A549 (cell line): Measurements from ENCODE around the gene ARL15. TPM values are rescaled to one million over a fixed set of nuclear protein-coding genes. Genes with fewer than 3 reads are reported as not detected.
"Not testable (repeated sequence)": the region's sequence is repeated elsewhere in the genome, so short reads cannot be mapped to it uniquely, and the experiment has no call there.

Experiments
- ATAC-seq, 2 experiments: fragments of 200-7000 bp in 1 of 2; fragments of >200 bp in 1 of 2; cut with Nextera tagmentation in 1 of 2; cut with Tn5 transposase in 1 of 2; 3 replicates each; pipeline versions ENCODE4 v1.8.0 to v1.9.1; 2018 to 2020; ENCODE audit warnings: mild to moderate bottlenecking in 1 of 2, moderate library complexity in 1 of 2
- CTCF ChIA-PET: fragments of 300-600 bp; sonication (Branson Sonifier 250); formaldehyde crosslinking; extraction: SDS; loops from one replicate; lab custom pipeline; 2021; ENCODE audit warnings: antibody characterized with exemption, inconsistent platforms; lab: Yijun Ruan, JAX
- POLR2A ChIA-PET: fragments of 350-600 bp; formaldehyde crosslinking; extraction: SDS; loops from one replicate; lab custom pipeline; 2021; ENCODE audit warnings: antibody characterized with exemption, inconsistent platforms; lab: Yijun Ruan, JAX
- DNase-seq, 2 experiments: peaks; one replicate each; pipeline versions ENCODE4 v3.0.0 to v3.0.0-alpha.2; 2011 to 2016; ENCODE audit warnings: low read depth in 1 of 2, low spot score in 1 of 2
- FAIRE-seq: peaks from 2 replicates; lab custom pipeline; 2011; peaks lifted over from hg19 to GRCh38; lab: Jason Lieb, UNC
- H3K27ac ChIP-seq, 2 experiments: fragments of >200 bp; sonication (Bioruptor Twin); formaldehyde crosslinking; 3 replicates each; pipeline ENCODE4 v1.5.1; 2016 to 2017
- H3K4me1 ChIP-seq: fragments of >200 bp; sonication (Bioruptor Twin); formaldehyde crosslinking; 3 replicates; pipeline ENCODE4 v1.6.1; 2016
- H3K4me2 ChIP-seq: fragments of >200 bp; sonication (Bioruptor Twin); formaldehyde crosslinking; 3 replicates; pipeline ENCODE4 v1.6.1; 2016
- H3K4me3 ChIP-seq: fragments of >200 bp; sonication (Bioruptor Twin); formaldehyde crosslinking; 3 replicates; pipeline ENCODE4 v1.5.1; 2016
- H3K9me3 ChIP-seq: fragments of >200 bp; sonication (Bioruptor Twin); formaldehyde crosslinking; 3 replicates; pipeline ENCODE4 v1.6.1; 2016
- BHLHE40 ChIP-seq: IDR thresholded peaks from 2 replicates; pipeline ENCODE4 v1.6.1; 2012; ENCODE audit warnings: low read depth, low read length, inconsistent platforms
- CEBPB ChIP-seq, 2 experiments: fragments of >200 bp in 1 of 2; sonication (Bioruptor Twin) in 1 of 2; formaldehyde crosslinking in 1 of 2; IDR thresholded peaks; 2 replicates each; pipeline ENCODE4 v1.6.1; 2012 to 2016
- CHD2 ChIP-seq: fragments of 150-350 bp; IDR thresholded peaks from 2 replicates; pipeline ENCODE4 v1.6.1; 2014; ENCODE audit warnings: low read length; ENCODE audit not compliant: partially characterized antibody
- ELK1 ChIP-seq: fragments of 150-350 bp; IDR thresholded peaks from 2 replicates; pipeline ENCODE4 v1.6.1; 2014; ENCODE audit warnings: low read depth, mild to moderate bottlenecking, low read length
- EP300 ChIP-seq, 2 experiments: fragments of >200 bp; sonication (Bioruptor Twin); formaldehyde crosslinking; IDR thresholded peaks; 2 replicates in 1 of 2; 3 replicates in 1 of 2; pipeline ENCODE4 v1.6.1; 2016 to 2017
- FOSB ChIP-seq: fragments of 250-450 bp; sonication (Bioruptor Pico); IDR thresholded peaks from 2 replicates; pipeline ENCODE4 v1.5.0; 2020; ENCODE audit warnings: mild to moderate bottlenecking, moderate library complexity
- FOSL2 ChIP-seq, 2 experiments: fragments of 450-650 bp in 1 of 2; fragments of >200 bp in 1 of 2; sonication (Bioruptor Twin) in 1 of 2; formaldehyde crosslinking; IDR thresholded peaks; 2 replicates each; pipeline versions ENCODE4 v1.5.0 to v1.6.1; 2016 to 2020; ENCODE audit warnings: mild to moderate bottlenecking in 1 of 2, moderate library complexity in 1 of 2
- HDAC2 ChIP-seq: fragments of 200-600 bp; sonication (generic); IDR thresholded peaks from 2 replicates; pipeline ENCODE4 v1.6.1; 2016
- HEYL ChIP-seq: fragments of 250-450 bp; sonication (Bioruptor Pico); IDR thresholded peaks from 2 replicates; pipeline ENCODE4 v1.8.0; 2021; ENCODE audit warnings: mild to moderate bottlenecking, moderate library complexity
- KDM1A ChIP-seq: fragments of 200-600 bp; sonication (generic); IDR thresholded peaks from 2 replicates; pipeline ENCODE4 v1.6.1; 2016; ENCODE audit warnings: low read depth, mild to moderate bottlenecking
- MAFK ChIP-seq: fragments of 450-650 bp; IDR thresholded peaks from 2 replicates; pipeline ENCODE4 v1.6.1; 2014; ENCODE audit not compliant: partially characterized antibody
- MYC ChIP-seq: IDR thresholded peaks from 2 replicates; pipeline ENCODE4 v1.6.1; 2012; ENCODE audit warnings: mild to moderate bottlenecking, inconsistent platforms, low read length, improper control_type of control experiment, borderline replicate concordance
- PHF8 ChIP-seq: fragments of 200-600 bp; sonication (generic); IDR thresholded peaks from 2 replicates; pipeline ENCODE4 v1.6.1; 2016; ENCODE audit warnings: low read depth, mild to moderate bottlenecking, antibody characterized with exemption, moderate library complexity, borderline replicate concordance
- RCOR1 ChIP-seq: fragments of 150-350 bp; IDR thresholded peaks from 2 replicates; pipeline ENCODE4 v1.6.1; 2014; ENCODE audit warnings: antibody characterized with exemption, low read length, low read depth
- TFCP2L1 ChIP-seq: fragments of 250-450 bp; sonication (Bioruptor Pico); IDR thresholded peaks from 2 replicates; pipeline ENCODE4 v1.5.0; 2021; ENCODE audit warnings: mild to moderate bottlenecking
- ZFP36 ChIP-seq: fragments of 450-650 bp; IDR thresholded peaks from 2 replicates; pipeline ENCODE4 v1.6.1; 2014; ENCODE audit warnings: borderline replicate concordance; ENCODE audit not compliant: partially characterized antibody
- WGBS: methylation state at CpG from one replicate; pipeline ENCODE4 v1.1.6; 2017; ENCODE audit errors: missing lambda C conversion rate; 5-methylcytosine and 5-hydroxymethylcytosine counted together
- polyA plus RNA-seq, 4 experiments: library from polyadenylated mRNA; depleted of rRNA in 3 of 4; stranded (reverse); fragments of >200 nt; fragmentation: RNase III in 1 of 4; extraction: RNeasy Plus Mini Kit Qiagen cat#74134 plus additional on column Dnase treatment in 1 of 4; gene quantifications; 2 replicates in 3 of 4; 3 replicates in 1 of 4; pipeline ENCODE4 v1.2.3, GENCODE V29; 2011 to 2017
- TF ChIP-seq, protein P1 (sequence below): IDR thresholded peaks from 2 replicates; pipeline ENCODE4 v1.6.1; 2012; ENCODE audit warnings: low read depth, borderline replicate concordance
- TF ChIP-seq, protein P2 (sequence below): fragments of 450-650 bp; IDR thresholded peaks from 2 replicates; pipeline ENCODE4 v1.6.1; 2014; ENCODE audit warnings: antibody characterized with exemption
- TF ChIP-seq, protein P3 (sequence below): fragments of 250-450 bp; sonication (Bioruptor Pico); IDR thresholded peaks from 2 replicates; pipeline ENCODE4 v1.5.0; 2020; ENCODE audit warnings: low read depth, mild to moderate bottlenecking, moderate library complexity

The ARL15 gene
- polyA plus RNA-seq, 2 of the 4 experiments (the other 2 are of a cell fraction) = 11.8 to 12.1 TPM

DNA sequence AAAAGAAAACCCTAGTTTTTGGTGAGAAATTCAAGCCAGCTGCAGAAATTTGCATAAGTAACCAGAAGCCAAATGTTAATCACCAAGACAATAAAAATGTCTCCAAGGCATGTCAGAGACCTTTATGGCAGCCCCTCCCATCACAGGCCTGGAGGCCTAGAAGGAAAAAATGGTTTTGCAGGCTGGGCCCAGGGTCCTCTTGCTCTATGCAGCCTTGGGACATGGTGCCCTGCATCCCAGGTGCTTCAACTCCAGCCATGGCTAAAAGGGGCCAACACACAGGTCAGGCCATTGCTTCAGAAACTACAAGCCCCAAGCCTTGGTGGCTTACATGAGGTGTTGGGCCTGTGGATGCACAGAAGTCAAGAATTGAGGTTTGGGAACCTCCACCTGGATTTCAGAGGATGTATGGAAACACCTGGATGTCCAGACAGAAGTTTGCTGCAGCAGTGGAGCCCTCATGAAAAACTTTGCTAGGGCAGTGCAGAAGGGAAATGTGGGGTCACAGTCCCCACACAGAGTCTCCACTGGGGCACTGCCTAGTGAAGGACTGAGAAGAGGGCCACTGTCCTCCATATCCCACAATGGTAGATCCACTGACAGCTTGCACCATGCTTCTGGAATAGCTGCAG is 43.7 kb upstream of the ARL15 start:
- FAIRE-seq, DNase-seq, POLR2A ChIA-PET, H3K4me3 ChIP-seq, H3K4me1 ChIP-seq, H3K27ac ChIP-seq, ATAC-seq, H3K4me2 ChIP-seq: not testable (repeated sequence)
- peak; percentile 45 for TF ChIP-seq ZFP36
- H3K9me3 ChIP-seq = peaks cover 11% of the 10 kb centered on the region; the same call in 2 of the 3 replicates
- CTCF ChIA-PET = interaction anchor here (1.5 kb wide), 1 partner anchor 9 kb away, joined by 3 read pairs; no protein-coding TSS in a partner anchor

DNA sequence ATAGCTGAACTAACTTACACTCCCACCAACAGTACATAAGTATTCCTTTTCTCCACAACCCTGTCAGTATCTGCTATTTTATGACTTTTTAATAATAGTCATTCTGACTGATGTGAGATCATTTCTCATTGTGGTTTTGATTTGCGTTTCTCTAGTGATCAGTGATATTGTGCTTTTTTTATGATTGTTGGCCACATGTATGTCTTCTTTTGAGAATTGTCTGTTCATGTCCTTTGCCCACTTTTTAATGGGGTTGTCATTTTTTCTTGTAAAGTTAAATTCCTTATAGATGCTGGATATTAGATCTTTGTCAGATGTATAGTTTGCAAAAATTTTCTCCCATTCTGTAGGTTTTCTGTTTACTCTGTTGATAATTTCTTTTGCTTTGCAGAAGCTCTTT is 42.2 kb upstream of the ARL15 start:
- CTCF ChIA-PET = interaction anchor here (1.0 to 1.4 kb wide), 2 partner anchors 67 to 136 kb away, joined by 3 to 4 read pairs; no protein-coding TSS in a partner anchor
- H3K27ac ChIP-seq, H3K4me3 ChIP-seq, FAIRE-seq, H3K4me2 ChIP-seq, DNase-seq, H3K4me1 ChIP-seq, POLR2A ChIA-PET, ATAC-seq: not testable (repeated sequence)
- H3K9me3 ChIP-seq = peaks cover 11% of the 10 kb centered on the region
- 0% methylated on average over 1 of the region's 1 CpG for WGBS

DNA sequence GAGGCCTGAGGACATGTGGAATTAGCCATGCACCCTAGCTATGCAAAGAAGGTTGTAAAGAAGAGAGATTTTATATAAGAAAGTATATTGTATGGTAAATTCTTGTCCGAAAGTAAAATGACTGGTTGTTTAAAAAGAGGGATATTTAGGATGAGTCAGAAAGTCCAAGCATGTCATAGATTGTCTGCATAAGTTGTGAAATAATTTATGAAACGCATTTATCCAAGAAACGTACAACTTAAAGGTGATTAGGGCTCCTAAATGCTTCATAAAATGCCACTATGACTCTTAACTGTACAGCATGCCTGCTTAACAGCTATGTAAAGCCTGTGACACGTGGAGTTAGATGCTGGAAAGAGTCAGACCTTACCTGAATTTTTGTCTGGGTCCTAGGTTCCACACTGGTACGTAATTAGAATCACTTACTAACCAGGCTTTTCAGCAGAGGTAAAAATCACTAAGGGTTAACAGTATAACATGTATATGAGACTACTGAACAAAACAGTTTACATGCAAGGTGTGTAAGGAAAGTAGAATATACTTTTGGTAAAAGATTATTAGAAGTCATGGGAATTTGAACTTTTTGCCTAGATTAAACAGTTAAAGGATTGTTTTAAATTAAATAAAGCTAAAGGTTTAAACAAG is 37.0 kb upstream of the ARL15 start:
- H3K4me3 ChIP-seq = no peak overlapping the region
- peaks cover 15% of the 10 kb centered on the region for H3K9me3 ChIP-seq
- ATAC-seq = no peak
- TF ChIP-seq, protein P1, sequence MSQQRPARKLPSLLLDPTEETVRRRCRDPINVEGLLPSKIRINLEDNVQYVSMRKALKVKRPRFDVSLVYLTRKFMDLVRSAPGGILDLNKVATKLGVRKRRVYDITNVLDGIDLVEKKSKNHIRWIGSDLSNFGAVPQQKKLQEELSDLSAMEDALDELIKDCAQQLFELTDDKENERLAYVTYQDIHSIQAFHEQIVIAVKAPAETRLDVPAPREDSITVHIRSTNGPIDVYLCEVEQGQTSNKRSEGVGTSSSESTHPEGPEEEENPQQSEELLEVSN = no peak
- TF ChIP-seq HEYL (no peak), ZFP36 (peak; percentile 92), FOSL2 (IDR thresholded peaks at IDR 0.05) (no peak), FOSL2 (CRISPR knock-in tag; IDR thresholded peaks at IDR 0.05) (peak; percentile 51), TFCP2L1 (no peak)
- no peak for DNase-seq
- no peak overlapping the region for H3K4me2 ChIP-seq
- no peak for FAIRE-seq
- ChIA-PET CTCF (no interaction called here), POLR2A (no interaction called here)
- H3K27ac ChIP-seq = no peak overlapping the region
- 22% methylated on average over 5 of the region's 5 CpGs for WGBS
- no peaks in the 10 kb centered on the region for H3K4me1 ChIP-seq

DNA sequence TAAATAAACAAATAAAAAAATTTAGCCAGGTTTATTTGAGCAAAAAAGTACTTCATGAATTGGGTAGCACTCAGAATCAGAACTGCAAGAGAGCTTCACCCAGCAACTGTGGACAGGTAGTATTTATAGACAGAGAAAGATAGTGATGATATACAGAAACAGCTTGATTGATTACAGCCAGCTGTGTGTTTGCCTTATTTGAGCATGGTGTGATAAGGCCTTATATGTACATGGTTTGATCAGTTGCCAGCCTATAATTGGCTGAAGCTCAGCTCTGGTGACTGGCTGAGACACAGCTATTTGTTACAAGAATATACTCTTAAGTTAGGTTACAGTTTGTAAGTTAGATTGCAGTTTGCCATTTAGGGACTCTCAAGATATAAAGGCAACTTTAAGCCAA is 34.3 kb upstream of the ARL15 start:
- no peak for ATAC-seq
- no peak overlapping the region for H3K4me3 ChIP-seq
- no peak for DNase-seq
- peaks cover 15% of the 10 kb centered on the region for H3K9me3 ChIP-seq
- no peak overlapping the region for H3K27ac ChIP-seq
- ChIA-PET CTCF (interaction anchor here (0.6 to 1.8 kb wide), 4 partner anchors 10 to 152 kb away, joined by 3 to 4 read pairs (median 4); no protein-coding TSS in a partner anchor), POLR2A (no interaction called here)
- TF ChIP-seq EP300 (IDR thresholded peaks at IDR 0.05) = no peak
- no peak for FAIRE-seq
- no peaks in the 10 kb centered on the region for H3K4me1 ChIP-seq
- no peak overlapping the region for H3K4me2 ChIP-seq

DNA sequence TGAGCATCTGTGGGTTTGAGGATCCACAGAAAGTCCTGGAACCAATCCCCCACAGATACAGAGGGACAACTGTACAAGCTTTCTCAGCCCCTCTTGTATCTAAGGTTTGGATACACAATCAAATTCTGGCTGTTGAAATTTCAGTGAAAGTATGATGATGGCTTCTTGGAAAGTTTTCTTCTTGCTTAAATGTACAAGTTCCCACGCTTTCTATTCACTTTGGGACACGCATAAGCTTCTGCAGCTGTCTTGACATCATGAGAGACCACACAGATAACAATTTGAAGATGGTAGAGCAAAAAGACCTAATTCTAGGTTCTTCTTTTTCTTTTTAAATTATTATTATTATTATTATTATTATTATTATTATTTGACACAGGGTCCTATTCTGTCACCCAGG is 31.6 kb upstream of the ARL15 start:
- POLR2A ChIA-PET = no interaction called here
- H3K4me2 ChIP-seq = no peak overlapping the region
- DNase-seq (no peak), FAIRE-seq (no peak), ATAC-seq (no peak)
- CTCF ChIA-PET = no interaction called here
- TF ChIP-seq HDAC2 (no peak), FOSB (CRISPR knock-in tag) (no peak), MAFK (no peak), PHF8 (no peak), KDM1A (no peak), ELK1 (no peak), MYC (no peak), CHD2 (no peak), CEBPB (IDR thresholded peaks at IDR 0.05) (no peak), BHLHE40 (no peak), RCOR1 (no peak)
- TF ChIP-seq, protein P2, sequence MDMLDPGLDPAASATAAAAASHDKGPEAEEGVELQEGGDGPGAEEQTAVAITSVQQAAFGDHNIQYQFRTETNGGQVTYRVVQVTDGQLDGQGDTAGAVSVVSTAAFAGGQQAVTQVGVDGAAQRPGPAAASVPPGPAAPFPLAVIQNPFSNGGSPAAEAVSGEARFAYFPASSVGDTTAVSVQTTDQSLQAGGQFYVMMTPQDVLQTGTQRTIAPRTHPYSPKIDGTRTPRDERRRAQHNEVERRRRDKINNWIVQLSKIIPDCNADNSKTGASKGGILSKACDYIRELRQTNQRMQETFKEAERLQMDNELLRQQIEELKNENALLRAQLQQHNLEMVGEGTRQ = no peak
- TF ChIP-seq, protein P3, sequence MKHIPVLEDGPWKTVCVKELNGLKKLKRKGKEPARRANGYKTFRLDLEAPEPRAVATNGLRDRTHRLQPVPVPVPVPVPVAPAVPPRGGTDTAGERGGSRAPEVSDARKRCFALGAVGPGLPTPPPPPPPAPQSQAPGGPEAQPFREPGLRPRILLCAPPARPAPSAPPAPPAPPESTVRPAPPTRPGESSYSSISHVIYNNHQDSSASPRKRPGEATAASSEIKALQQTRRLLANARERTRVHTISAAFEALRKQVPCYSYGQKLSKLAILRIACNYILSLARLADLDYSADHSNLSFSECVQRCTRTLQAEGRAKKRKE (CRISPR knock-in tag) = no peak
- TF ChIP-seq, protein P1 = no peak
- WGBS = 26% methylated on average over 2 of the region's 2 CpGs
- no peak overlapping the region for H3K4me3 ChIP-seq
- peaks cover 14% of the 10 kb centered on the region; the same call in 2 of the 3 replicates for H3K9me3 ChIP-seq
- no peaks in the 10 kb centered on the region for H3K4me1 ChIP-seq
- H3K27ac ChIP-seq = no peak overlapping the region
